Measurements from ENCODE around the gene DAPK2. TPM values are rescaled to one million over a fixed set of nuclear protein-coding genes. Genes with fewer than 3 reads are reported as not detected.
A peak's percentile ranks its signal among the peaks of the same experiment; 100 is the strongest.

Gene DAPK2
- total and polyA plus RNA-seq, 3 experiments from 2014 or later = 2.2 to 5.5 (median 4.4) TPM

GRCh38 chr15:63880744-63881143, 165.5 kb downstream of the DAPK2 start:
- Histone ChIP-seq H3K4me1 (ENCODE audit: insufficient read depth, low read length) (no peaks in the 10 kb centered on the region), H3K27ac (ENCODE audit: low read depth, low read length) (no peak overlapping the region), H3K36me3 (ENCODE audit: insufficient read depth, low read length) (no peaks in the 10 kb centered on the region), H3K4me3 (ENCODE audit: low read length) (no peak overlapping the region), H3K27me3 (ENCODE audit: insufficient read depth, low read length, poor library complexity, severe bottlenecking) (no peaks in the 10 kb centered on the region), H3K9me3 (ENCODE audit: low read length) (no peaks in the 10 kb centered on the region)
- peaks cover 0 to 4% of the 10 kb centered on the region in 2 donors for H3K27me3 Mint-ChIP-seq
- H3K27ac Mint-ChIP-seq = peak overlapping the region in 1 of 8 donors; percentile 38
- no peak overlapping the region for H3K4me3 Mint-ChIP-seq
- no peaks in the 10 kb centered on the region for H3K4me1 Mint-ChIP-seq
- no peak for DNase-seq
- no peaks in the 10 kb centered on the region for H3K36me3 Mint-ChIP-seq
- CTCF ChIA-PET = interaction anchor here (0.7 to 1.4 kb wide), 3 partner anchors 11 to 42 kb away, joined by 3 to 4 read pairs (median 3); no protein-coding TSS in a partner anchor
- H3K9me3 Mint-ChIP-seq = no peaks in the 10 kb centered on the region
- POLR2A ChIA-PET = interaction anchor here (0.5 kb wide), 1 partner anchor 108 kb away, joined by 4 read pairs; no protein-coding TSS in a partner anchor

- H3K36me3 ChIP-seq (ENCODE audit: insufficient read depth, low read length) = no peaks in the 10 kb centered on the region
- H3K27ac Mint-ChIP-seq = no peak overlapping the region
- no peak overlapping the region for H3K4me3 ChIP-seq (ENCODE audit: low read length)
- no peaks in the 10 kb centered on the region for H3K36me3 Mint-ChIP-seq
- CTCF ChIA-PET = interaction anchor here (1.1 kb wide), 1 partner anchor 10 kb away, joined by 3 read pairs; no protein-coding TSS in a partner anchor
- H3K27me3 ChIP-seq (ENCODE audit: insufficient read depth, low read length, poor library complexity, severe bottlenecking) = no peaks in the 10 kb centered on the region
- H3K27me3 Mint-ChIP-seq = peaks cover 0 to 4% of the 10 kb centered on the region in 2 donors
- no peak for DNase-seq
- no peaks in the 10 kb centered on the region for H3K9me3 Mint-ChIP-seq
- POLR2A ChIA-PET = interaction anchor here (0.5 kb wide), 1 partner anchor 107 kb away, joined by 4 read pairs; no protein-coding TSS in a partner anchor
- no peaks in the 10 kb centered on the region for H3K4me1 Mint-ChIP-seq
- H3K4me3 Mint-ChIP-seq = no peak overlapping the region
- H3K27ac ChIP-seq (ENCODE audit: low read depth, low read length) = no peak overlapping the region
- H3K9me3 ChIP-seq (ENCODE audit: low read length) = no peaks in the 10 kb centered on the region
- no peaks in the 10 kb centered on the region for H3K4me1 ChIP-seq (ENCODE audit: insufficient read depth, low read length)
Measured at GRCh38 chr15:63879995-63880394, 166.3 kb downstream of the DAPK2 start.

GRCh38 chr15:63879211-63879610, 167.1 kb downstream of the DAPK2 start:
- CTCF ChIA-PET = no interaction called here

GRCh38 chr15:63877713-63878271, 168.5 kb downstream of the DAPK2 start:
- POLR2A ChIA-PET = no interaction called here
- no peaks in the 10 kb centered on the region for H3K4me1 ChIP-seq (ENCODE audit: insufficient read depth, low read length)
- Mint-ChIP-seq H3K9me3 (no peaks in the 10 kb centered on the region), H3K4me1 (no peaks in the 10 kb centered on the region), H3K36me3 (no peaks in the 10 kb centered on the region), H3K4me3 (no peak overlapping the region), H3K27ac (peak overlapping the region in 1 of 8 donors; percentile 90), H3K27me3 (peaks cover 0 to 3% of the 10 kb centered on the region in 2 donors)
- H3K36me3 ChIP-seq (ENCODE audit: insufficient read depth, low read length) = no peaks in the 10 kb centered on the region
- H3K9me3 ChIP-seq (ENCODE audit: low read length) = no peaks in the 10 kb centered on the region
- no peak overlapping the region for H3K4me3 ChIP-seq (ENCODE audit: low read length)
- H3K27ac ChIP-seq (ENCODE audit: low read depth, low read length) = no peak overlapping the region
- DNase-seq = no peak
- CTCF ChIA-PET = interaction anchor here (0.7 kb wide), 2 partner anchors 181 to 331 kb away, joined by 3 to 6 read pairs; no protein-coding TSS in a partner anchor
- no peaks in the 10 kb centered on the region for H3K27me3 ChIP-seq (ENCODE audit: insufficient read depth, low read length, poor library complexity, severe bottlenecking)

More at GRCh38 chr15:63879211-63879610, 167.1 kb downstream of the DAPK2 start:
- no peaks in the 10 kb centered on the region for H3K9me3 Mint-ChIP-seq
- H3K36me3 ChIP-seq (ENCODE audit: insufficient read depth, low read length) = no peaks in the 10 kb centered on the region
- H3K36me3 Mint-ChIP-seq = no peaks in the 10 kb centered on the region
- H3K4me1 Mint-ChIP-seq = no peaks in the 10 kb centered on the region
- no peaks in the 10 kb centered on the region for H3K9me3 ChIP-seq (ENCODE audit: low read length)
- H3K4me1 ChIP-seq (ENCODE audit: insufficient read depth, low read length) = no peaks in the 10 kb centered on the region
- H3K4me3 ChIP-seq (ENCODE audit: low read length) = no peak overlapping the region
- POLR2A ChIA-PET = no interaction called here
- H3K27me3 ChIP-seq (ENCODE audit: insufficient read depth, low read length, poor library complexity, severe bottlenecking) = no peaks in the 10 kb centered on the region
- H3K27me3 Mint-ChIP-seq = peaks cover 0 to 4% of the 10 kb centered on the region in 2 donors
- no peak overlapping the region for H3K27ac Mint-ChIP-seq
- H3K27ac ChIP-seq (ENCODE audit: low read depth, low read length) = no peak overlapping the region
- no peak for DNase-seq
- no peak overlapping the region for H3K4me3 Mint-ChIP-seq

DNA sequence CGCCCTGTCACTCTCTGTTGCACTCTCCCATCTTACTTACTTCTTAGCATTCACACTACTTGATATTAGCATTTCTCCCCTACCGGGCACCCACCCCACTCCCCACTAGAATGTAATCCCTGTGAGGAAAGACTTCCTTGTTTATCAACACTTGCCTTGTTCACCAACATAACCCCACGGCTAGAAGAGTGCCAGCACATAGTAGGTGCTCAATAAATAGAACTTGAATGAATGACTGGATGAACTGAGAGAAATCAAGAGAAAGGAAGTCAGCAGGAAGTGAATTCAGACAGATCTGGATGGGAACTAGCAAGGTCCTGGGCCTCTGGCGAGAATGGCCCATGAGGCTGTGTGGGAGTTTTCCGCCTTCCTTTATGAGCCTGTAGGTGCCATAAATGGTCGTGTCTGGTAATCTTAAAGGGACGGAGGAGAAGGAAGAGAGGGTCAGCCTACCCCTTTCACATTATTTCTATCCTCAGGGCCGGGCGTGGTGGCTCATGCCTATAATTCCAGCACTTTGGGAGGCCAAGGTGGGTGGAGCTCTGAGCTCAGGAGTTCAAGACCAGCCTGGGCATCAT, 170.1 kb downstream of the DAPK2 start:
- POLR2A ChIA-PET = no interaction called here

GRCh38 chr15:63874616-63875015, 171.7 kb downstream of the DAPK2 start:
- ChIA-PET POLR2A (no interaction called here), CTCF (no interaction called here)
- no peak overlapping the region for H3K27ac Mint-ChIP-seq
- Histone ChIP-seq H3K4me3 (ENCODE audit: low read length) (no peak overlapping the region), H3K27me3 (ENCODE audit: insufficient read depth, low read length, poor library complexity, severe bottlenecking) (no peaks in the 10 kb centered on the region), H3K36me3 (ENCODE audit: insufficient read depth, low read length) (no peaks in the 10 kb centered on the region), H3K27ac (ENCODE audit: low read depth, low read length) (no peak overlapping the region), H3K4me1 (ENCODE audit: insufficient read depth, low read length) (no peaks in the 10 kb centered on the region), H3K9me3 (ENCODE audit: low read length) (no peaks in the 10 kb centered on the region)
- no peak overlapping the region for H3K4me3 Mint-ChIP-seq
- no peaks in the 10 kb centered on the region for H3K27me3 Mint-ChIP-seq
- H3K4me1 Mint-ChIP-seq = peaks cover 0 to 5% (median 0%) of the 10 kb centered on the region in 3 donors
- no peaks in the 10 kb centered on the region for H3K36me3 Mint-ChIP-seq
- DNase-seq = no peak
- H3K9me3 Mint-ChIP-seq = peaks cover 0 to 2% (median 0%) of the 10 kb centered on the region in 5 donors

More for the DNA sequence above, 170.1 kb downstream of the DAPK2 start:
- Mint-ChIP-seq H3K9me3 (peaks cover 0 to 2% (median 0%) of the 10 kb centered on the region in 5 donors), H3K27me3 (no peaks in the 10 kb centered on the region), H3K36me3 (no peaks in the 10 kb centered on the region), H3K27ac (peak overlapping the region in 1 of 8 donors; percentile 1), H3K4me3 (no peak overlapping the region), H3K4me1 (no peaks in the 10 kb centered on the region)
- no peak overlapping the region for H3K27ac ChIP-seq (ENCODE audit: low read depth, low read length)
- CTCF ChIA-PET = no interaction called here
- H3K27me3 ChIP-seq (ENCODE audit: insufficient read depth, low read length, poor library complexity, severe bottlenecking) = no peaks in the 10 kb centered on the region
- no peaks in the 10 kb centered on the region for H3K36me3 ChIP-seq (ENCODE audit: insufficient read depth, low read length)
- H3K4me3 ChIP-seq (ENCODE audit: low read length) = no peak overlapping the region
- H3K4me1 ChIP-seq (ENCODE audit: insufficient read depth, low read length) = no peaks in the 10 kb centered on the region
- no peaks in the 10 kb centered on the region for H3K9me3 ChIP-seq (ENCODE audit: low read length)
- no peak for DNase-seq

DNA sequence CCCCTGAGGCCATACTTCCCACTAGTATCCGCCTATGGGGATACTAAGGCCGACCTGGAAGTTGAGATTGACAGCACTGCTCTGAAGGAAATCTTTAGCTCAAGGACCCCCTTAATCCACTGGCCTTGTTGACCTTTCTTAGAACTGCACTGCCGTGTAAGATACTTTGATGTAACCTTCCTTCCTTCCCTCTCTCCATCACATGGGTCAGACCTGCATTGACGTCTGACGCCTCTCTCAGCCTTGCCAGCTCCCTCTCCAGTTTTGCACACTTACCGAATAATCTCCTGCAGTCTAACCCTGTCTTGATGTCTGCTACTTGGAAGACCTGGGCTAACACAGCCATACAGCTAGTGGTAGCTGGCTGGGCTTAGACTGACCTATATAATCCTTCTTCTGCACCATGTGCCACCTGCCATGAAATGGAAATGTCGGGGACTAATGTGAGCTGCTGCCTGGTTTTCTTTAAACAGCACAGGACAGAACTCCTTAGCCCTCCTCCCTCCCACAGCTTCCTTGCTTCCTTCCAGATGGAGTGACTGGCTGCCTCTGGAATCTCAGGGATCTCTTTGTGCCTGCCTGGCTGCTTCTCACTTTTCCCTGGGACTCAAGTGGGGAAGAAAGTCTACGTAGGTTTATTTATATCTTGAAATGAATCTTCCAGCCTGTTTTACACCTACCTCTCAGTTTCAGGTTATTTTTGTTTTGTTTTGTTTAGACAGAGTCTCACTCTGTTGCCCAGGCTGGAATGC, 173.3 kb downstream of the DAPK2 start:
- H3K9me3 Mint-ChIP-seq = peaks cover 0 to 2% (median 0%) of the 10 kb centered on the region in 5 donors

More for the DNA sequence above, 173.3 kb downstream of the DAPK2 start:
- Histone ChIP-seq H3K27me3 (ENCODE audit: insufficient read depth, low read length, poor library complexity, severe bottlenecking) (no peaks in the 10 kb centered on the region), H3K36me3 (ENCODE audit: insufficient read depth, low read length) (no peaks in the 10 kb centered on the region), H3K4me3 (ENCODE audit: low read length) (no peak overlapping the region), H3K4me1 (ENCODE audit: insufficient read depth, low read length) (no peaks in the 10 kb centered on the region), H3K27ac (ENCODE audit: low read depth, low read length) (no peak overlapping the region), H3K9me3 (ENCODE audit: low read length) (no peaks in the 10 kb centered on the region)
- Mint-ChIP-seq H3K4me3 (no peak overlapping the region), H3K36me3 (no peaks in the 10 kb centered on the region), H3K27me3 (peaks cover 0 to 3% of the 10 kb centered on the region in 2 donors), H3K4me1 (peaks cover 0 to 6% (median 0%) of the 10 kb centered on the region in 3 donors), H3K27ac (peak overlapping the region in 1 of 8 donors; percentile 83)
- no peak for DNase-seq
- ChIA-PET POLR2A (interaction anchor here (0.6 kb wide), 1 partner anchor 664 kb away, joined by 3 read pairs; no protein-coding TSS in a partner anchor), CTCF (no interaction called here)

Measured in CD8-positive, alpha-beta memory T cell (primary cell).